GM10847 (cell line): ENCODE measurements around the gene GTPBP4.
A peak's percentile ranks its signal among the peaks of the same experiment; 100 is the strongest.

ENCODE experiments used
- POLR2A ChIP-seq: IDR thresholded peaks from 2 replicates; pipeline ENCODE4 v1.6.1; 2011; ENCODE audit not compliant: insufficient read length; ENCODE audit errors: extremely low read depth

Gene GTPBP4

DNA sequence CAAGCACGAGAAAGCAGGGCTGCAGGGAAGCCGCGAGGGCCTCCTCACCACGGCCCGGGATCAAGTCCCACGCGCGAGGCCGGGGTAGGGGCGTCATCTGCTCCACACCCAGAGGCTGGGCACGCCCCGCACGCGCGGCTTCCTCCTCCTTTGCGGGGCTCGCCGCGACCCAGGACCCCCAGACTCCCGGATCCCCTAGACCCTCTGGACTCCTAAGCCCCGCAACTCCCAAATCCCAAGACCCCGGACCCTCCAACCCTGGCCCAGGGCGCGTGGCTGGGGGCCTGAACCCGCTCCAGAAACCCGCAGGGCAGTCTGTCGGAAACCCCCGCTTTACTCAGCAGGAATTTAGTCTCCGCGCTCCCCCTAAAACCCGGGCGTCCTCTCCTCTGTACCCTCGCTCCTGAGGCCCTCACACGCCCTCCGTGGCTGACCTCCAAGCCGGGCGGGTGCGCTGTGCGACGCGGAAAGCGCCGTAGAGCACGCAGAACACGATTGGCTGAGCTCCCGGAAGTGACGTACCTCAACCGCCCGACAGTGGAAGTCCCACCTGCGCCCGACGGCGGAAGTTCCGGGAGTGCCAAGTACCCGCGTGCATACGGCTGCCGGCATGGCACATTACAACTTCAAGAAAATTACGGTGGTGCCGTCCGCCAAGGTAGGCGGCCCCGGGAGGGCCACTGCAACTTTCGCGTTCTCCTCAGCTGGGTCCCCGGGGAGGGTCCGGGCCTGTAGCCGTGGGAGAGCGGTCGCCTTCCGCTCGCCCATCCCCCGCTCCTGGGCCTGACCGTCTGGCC is at the start of gene GTPBP4:
Gene GTPBP4, plus strand, starts transcription at position 565 of the 797 bp plus-strand sequence. Its CDS starts 46 bp downstream, at position 611.
- TF ChIP-seq POLR2A: peak; percentile 59

- no peak for TF ChIP-seq POLR2A
Measured at GRCh38 chr10:938941-939678, 49.1 kb upstream of the GTPBP4 start.

DNA sequence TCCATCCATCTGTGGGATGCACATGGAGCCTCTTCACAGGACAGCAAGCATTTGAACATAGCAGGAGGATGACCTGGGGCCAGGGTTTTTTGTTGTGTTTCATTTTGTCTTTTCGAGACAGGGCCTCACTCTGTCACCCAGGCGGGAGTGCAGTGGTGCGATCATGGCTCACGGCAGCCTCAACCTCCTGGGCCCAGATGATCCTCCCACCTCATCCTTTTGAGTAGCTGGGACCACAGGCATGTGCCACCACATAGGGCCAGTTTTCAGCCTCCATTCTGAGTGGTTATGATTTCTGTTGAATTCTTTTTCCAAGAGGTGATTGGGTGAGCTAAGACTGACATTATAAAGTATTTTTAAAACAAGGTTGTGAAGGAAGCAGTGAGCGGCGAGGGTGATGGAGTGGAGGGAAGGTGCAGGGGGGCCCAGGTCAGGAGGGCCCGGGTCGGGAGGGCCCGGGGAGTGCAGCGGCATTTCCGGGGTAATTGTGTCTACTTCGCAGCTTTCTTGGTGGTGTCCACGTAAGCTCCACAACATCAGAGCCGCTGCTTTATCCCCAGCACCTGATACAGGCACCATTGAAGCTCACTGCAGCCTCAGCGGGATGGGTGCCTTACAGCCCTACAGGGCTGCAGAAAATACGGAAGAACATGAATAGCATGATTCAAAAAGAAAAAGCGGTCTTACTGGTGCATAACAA is 44.8 kb upstream of the GTPBP4 start:
- no peak for TF ChIP-seq POLR2A

DNA sequence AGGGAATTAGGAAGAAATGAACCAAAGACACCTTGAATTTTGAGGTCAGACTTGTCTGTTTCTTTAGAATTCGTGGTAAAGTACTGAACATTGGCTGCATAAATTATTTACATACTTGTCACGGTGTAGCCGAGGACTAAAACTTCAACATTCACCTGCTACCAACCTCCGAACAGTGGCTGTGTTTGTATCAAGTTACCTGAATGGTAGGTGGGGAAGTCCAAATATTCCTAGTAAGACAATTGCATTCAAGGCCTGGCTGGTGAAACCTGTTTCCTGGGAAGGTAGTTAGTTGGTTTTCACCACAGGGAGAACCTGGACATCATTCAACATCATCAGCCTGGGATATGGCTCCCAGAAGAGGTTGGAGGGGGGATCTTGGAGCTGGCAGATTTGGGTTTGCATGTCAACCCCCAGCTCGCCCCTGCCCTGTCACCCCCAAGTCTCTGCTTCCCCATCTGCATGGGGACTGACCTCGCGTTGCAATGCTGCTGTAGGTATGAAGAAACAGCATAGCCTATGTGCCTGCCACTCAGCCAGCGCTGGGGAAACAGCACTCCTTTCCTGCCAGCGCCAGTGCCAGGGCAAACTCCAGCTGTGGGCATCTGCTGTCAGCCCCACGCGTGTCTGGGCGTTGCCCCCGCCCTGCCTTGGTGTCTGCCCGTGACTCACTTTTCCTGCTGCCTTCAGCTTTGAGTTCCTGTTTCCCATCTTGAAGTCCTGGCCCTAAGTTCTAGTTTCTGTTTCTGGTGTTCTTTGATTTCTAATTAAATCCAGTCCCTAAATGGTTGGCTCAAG is 44.0 kb upstream of the GTPBP4 start:
- TF ChIP-seq POLR2A: peak; percentile 20

DNA sequence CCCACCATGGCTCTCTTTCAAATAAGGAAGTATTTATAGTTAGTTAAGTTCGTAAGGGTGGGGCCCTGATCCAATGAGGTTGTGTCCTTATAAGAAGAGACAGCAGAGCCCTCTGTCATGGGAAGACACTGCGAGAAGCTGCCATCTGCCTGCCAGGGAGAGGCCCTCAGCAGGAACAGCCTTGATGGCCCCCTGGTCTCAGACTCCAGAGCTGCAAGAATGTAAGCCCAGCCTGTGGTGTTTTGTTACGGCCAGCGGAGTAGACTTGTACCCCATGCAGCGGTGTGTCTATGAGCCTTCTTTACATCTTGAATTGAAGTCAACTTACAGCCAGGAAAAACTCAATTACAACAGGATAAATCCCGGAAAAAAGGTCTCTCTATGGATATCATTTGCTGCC is 42.5 kb upstream of the GTPBP4 start:
- no peak for TF ChIP-seq POLR2A

GRCh38 chr10:947051-947450 is 41.2 kb upstream of the GTPBP4 start:
- no peak for TF ChIP-seq POLR2A

DNA sequence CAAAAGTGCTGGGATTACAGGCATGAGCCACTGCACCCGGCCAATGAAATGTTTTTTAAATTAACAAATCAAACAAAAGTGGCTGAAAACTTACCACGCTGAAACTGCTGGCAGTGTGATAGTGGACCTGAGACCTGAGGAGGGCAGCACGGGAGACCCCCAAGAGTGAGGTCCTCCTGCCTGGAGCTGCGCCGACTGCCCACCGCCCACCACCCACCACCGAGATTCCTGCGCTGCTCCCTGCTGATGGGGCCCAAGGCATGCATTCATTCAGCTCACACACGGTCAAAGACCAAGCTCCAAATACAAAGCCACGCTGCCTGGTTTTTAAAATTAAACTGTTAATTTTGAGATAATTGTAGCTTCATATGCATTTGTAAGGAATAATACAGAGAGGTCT is 40.4 kb upstream of the GTPBP4 start:
- TF ChIP-seq POLR2A: no peak

DNA sequence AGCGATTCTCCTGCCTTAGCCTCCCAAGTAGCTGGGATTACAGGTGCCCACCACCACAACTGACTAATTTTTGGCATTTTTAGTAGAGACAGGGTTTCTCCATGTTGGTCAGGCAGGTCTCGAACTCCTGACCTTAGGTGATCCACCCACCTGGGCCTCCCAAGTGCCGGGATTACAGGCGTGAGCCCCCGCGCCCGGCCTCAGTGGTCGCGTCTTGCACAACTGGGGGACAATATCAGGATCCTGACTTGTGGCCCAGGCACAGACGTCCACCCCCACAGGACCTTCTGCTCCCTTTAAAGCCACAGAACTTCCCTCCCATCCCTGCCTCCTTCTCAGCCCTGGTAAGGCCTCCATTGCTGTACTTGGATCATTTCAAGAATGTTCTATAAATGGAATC is 39.9 kb upstream of the GTPBP4 start:
- TF ChIP-seq POLR2A: no peak

GRCh38 chr10:949446-949845 is 38.8 kb upstream of the GTPBP4 start:
- no peak for TF ChIP-seq POLR2A

GRCh38 chr10:953836-954235 is 34.4 kb upstream of the GTPBP4 start:
- no peak for TF ChIP-seq POLR2A

- TF ChIP-seq POLR2A: no peak
Measured at GRCh38 chr10:954396-954795, 33.8 kb upstream of the GTPBP4 start.

- TF ChIP-seq POLR2A: no peak
Measured at GRCh38 chr10:955127-955819, 33.0 kb upstream of the GTPBP4 start.

- no peak for TF ChIP-seq POLR2A
Measured at GRCh38 chr10:955820-956217, 32.4 kb upstream of the GTPBP4 start.

- TF ChIP-seq POLR2A: no peak
Measured at GRCh38 chr10:958106-958505, 30.1 kb upstream of the GTPBP4 start.

DNA sequence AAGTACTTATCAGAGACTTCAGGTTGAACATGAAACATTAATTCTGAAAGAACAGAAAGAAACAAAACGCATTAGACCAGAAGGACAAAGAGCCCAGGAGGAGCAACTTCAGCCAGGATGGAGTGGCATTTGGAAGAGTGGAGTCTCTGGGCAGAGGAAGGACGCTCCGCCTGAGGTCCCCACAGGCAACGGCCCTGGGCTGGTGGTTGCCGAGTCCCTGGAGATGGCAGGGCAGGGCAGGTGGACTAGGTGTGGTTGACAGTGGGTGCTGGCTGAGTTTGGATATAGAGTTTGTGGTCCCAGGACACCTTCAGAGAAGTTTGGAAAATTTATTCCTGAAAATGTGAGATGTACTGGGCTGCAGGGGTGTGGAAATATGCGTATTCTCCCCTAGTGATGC is 29.4 kb upstream of the GTPBP4 start:
- TF ChIP-seq POLR2A: no peak

DNA sequence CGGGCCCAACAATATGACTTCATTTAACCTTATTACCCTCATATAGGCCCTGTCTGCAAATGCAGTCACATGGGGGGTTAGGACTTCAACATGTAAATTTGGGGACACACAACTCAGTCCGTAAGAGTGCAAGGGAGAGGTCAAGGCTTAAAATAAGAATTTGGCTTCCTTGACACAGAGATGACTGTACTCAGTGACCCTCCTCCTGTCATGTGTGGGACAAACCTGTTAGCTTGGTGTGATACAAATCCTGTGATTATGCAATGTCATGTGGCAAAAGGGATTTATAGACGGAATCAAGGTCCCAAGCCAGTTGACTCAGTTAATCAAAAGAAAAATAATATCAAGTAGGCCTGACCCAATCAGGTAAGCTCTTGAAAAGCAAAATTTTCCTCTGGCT is 25.9 kb upstream of the GTPBP4 start:
- no peak for TF ChIP-seq POLR2A
